ENCODE results near the gene HIGD1C. TPM values are rescaled to one million over a fixed set of nuclear protein-coding genes. Genes with fewer than 3 reads are reported as not detected.
"Not testable (repeated sequence)": the region's sequence is repeated elsewhere in the genome, so short reads cannot be mapped to it uniquely, and the experiment has no call there.

HIGD1C gene
- total and polyA plus RNA-seq, 2 donors: not detected

- no peak for DNase-seq (ENCODE audit: low read depth in 6 of 9, low spot score in 9 of 9)
- Histone ChIP-seq H3K27ac (ENCODE audit: low read depth in 1 of 2, low read length in 1 of 2) (peak overlapping the region; percentile 52 to 61), H3K4me1 (ENCODE audit: control insufficient read depth in 2 of 2, insufficient read depth in 2 of 2, low read length in 2 of 2) (peaks cover 24 to 51% of the 10 kb centered on the region in 2 donors), H3K36me3 (ENCODE audit: control insufficient read depth in 2 of 2, insufficient read depth in 2 of 2, low read length in 1 of 2) (peaks cover 5 to 8% of the 10 kb centered on the region in 2 donors), H3K9me3 (ENCODE audit: control insufficient read depth in 2 of 2, insufficient read depth in 1 of 2, low read length in 1 of 2) (no peaks in the 10 kb centered on the region), H3K27me3 (ENCODE audit: control insufficient read depth in 2 of 2, insufficient read depth in 1 of 2, low read length in 1 of 2) (no peaks in the 10 kb centered on the region), H3K4me3 (ENCODE audit: low read length in 2 of 2) (peak overlapping the region; percentile 42 to 55)
- WGBS: 57% methylated on average over 3 of the region's 3 CpGs
Observed at GRCh38 chr12:50928392-50928791, 24.0 kb upstream of the HIGD1C start.

- H3K27ac ChIP-seq (ENCODE audit: low read depth in 1 of 2, low read length in 1 of 2): no peak overlapping the region
- H3K9me3 ChIP-seq (ENCODE audit: control insufficient read depth in 2 of 2, insufficient read depth in 1 of 2, low read length in 1 of 2): no peaks in the 10 kb centered on the region
- DNase-seq (ENCODE audit: low read depth in 6 of 9, low spot score in 9 of 9): no peak
- peaks cover 8 to 9% of the 10 kb centered on the region in 2 donors for H3K36me3 ChIP-seq (ENCODE audit: control insufficient read depth in 2 of 2, insufficient read depth in 2 of 2, low read length in 1 of 2)
- no peak overlapping the region for H3K4me3 ChIP-seq (ENCODE audit: low read length in 2 of 2)
- peaks cover 17 to 37% of the 10 kb centered on the region in 2 donors for H3K4me1 ChIP-seq (ENCODE audit: control insufficient read depth in 2 of 2, insufficient read depth in 2 of 2, low read length in 2 of 2)
- no peaks in the 10 kb centered on the region for H3K27me3 ChIP-seq (ENCODE audit: control insufficient read depth in 2 of 2, insufficient read depth in 1 of 2, low read length in 1 of 2)
- WGBS: 97% methylated on average over 3 of the region's 3 CpGs
Observed at GRCh38 chr12:50929831-50930230, 22.5 kb upstream of the HIGD1C start.

- not testable (repeated sequence) for H3K4me3 ChIP-seq (ENCODE audit: low read length in 2 of 2); DNase-seq (ENCODE audit: low read depth in 6 of 9, low spot score in 9 of 9); H3K27me3 ChIP-seq (ENCODE audit: control insufficient read depth in 2 of 2, insufficient read depth in 1 of 2, low read length in 1 of 2); H3K27ac ChIP-seq (ENCODE audit: low read depth in 1 of 2, low read length in 1 of 2); H3K36me3 ChIP-seq (ENCODE audit: control insufficient read depth in 2 of 2, insufficient read depth in 2 of 2, low read length in 1 of 2); H3K9me3 ChIP-seq (ENCODE audit: control insufficient read depth in 2 of 2, insufficient read depth in 1 of 2, low read length in 1 of 2)
- peaks cover 17 to 31% of the 10 kb centered on the region in 2 donors for H3K4me1 ChIP-seq (ENCODE audit: control insufficient read depth in 2 of 2, insufficient read depth in 2 of 2, low read length in 2 of 2)
- 96% methylated on average over 12 of the region's 12 CpGs for WGBS
Observed at GRCh38 chr12:50930477-50930876, 21.9 kb upstream of the HIGD1C start.

- no peaks in the 10 kb centered on the region for H3K27me3 ChIP-seq (ENCODE audit: control insufficient read depth in 2 of 2, insufficient read depth in 1 of 2, low read length in 1 of 2)
- no peak for DNase-seq (ENCODE audit: low read depth in 6 of 9, low spot score in 9 of 9)
- no peak overlapping the region for H3K4me3 ChIP-seq (ENCODE audit: low read length in 2 of 2)
- H3K4me1 ChIP-seq (ENCODE audit: control insufficient read depth in 2 of 2, insufficient read depth in 2 of 2, low read length in 2 of 2): peaks cover 14 to 21% of the 10 kb centered on the region in 2 donors
- 97% methylated on average over 2 of the region's 2 CpGs for WGBS
- H3K27ac ChIP-seq (ENCODE audit: low read depth in 1 of 2, low read length in 1 of 2): no peak overlapping the region
- H3K36me3 ChIP-seq (ENCODE audit: control insufficient read depth in 2 of 2, insufficient read depth in 2 of 2, low read length in 1 of 2): peaks cover 8 to 15% of the 10 kb centered on the region in 2 donors
- peaks cover 8 to 10% of the 10 kb centered on the region in 2 donors for H3K9me3 ChIP-seq (ENCODE audit: control insufficient read depth in 2 of 2, insufficient read depth in 1 of 2, low read length in 1 of 2)
Observed at GRCh38 chr12:50932787-50933280, 19.5 kb upstream of the HIGD1C start.

GRCh38 chr12:50933459-50934124, 18.8 kb upstream of the HIGD1C start:
- H3K27me3 ChIP-seq (ENCODE audit: control insufficient read depth in 2 of 2, insufficient read depth in 1 of 2, low read length in 1 of 2): no peaks in the 10 kb centered on the region
- H3K4me1 ChIP-seq (ENCODE audit: control insufficient read depth in 2 of 2, insufficient read depth in 2 of 2, low read length in 2 of 2): peaks cover 6 to 13% of the 10 kb centered on the region in 2 donors
- DNase-seq (ENCODE audit: low read depth in 6 of 9, low spot score in 9 of 9): no peak
- WGBS: 99% methylated on average over 2 of the region's 2 CpGs
- no peak overlapping the region for H3K27ac ChIP-seq (ENCODE audit: low read depth in 1 of 2, low read length in 1 of 2)
- H3K9me3 ChIP-seq (ENCODE audit: control insufficient read depth in 2 of 2, insufficient read depth in 1 of 2, low read length in 1 of 2): peaks cover 13 to 18% of the 10 kb centered on the region in 2 donors
- H3K36me3 ChIP-seq (ENCODE audit: control insufficient read depth in 2 of 2, insufficient read depth in 2 of 2, low read length in 1 of 2): peaks cover 8 to 15% of the 10 kb centered on the region in 2 donors
- H3K4me3 ChIP-seq (ENCODE audit: low read length in 2 of 2): no peak overlapping the region

- no peaks in the 10 kb centered on the region for H3K27me3 ChIP-seq (ENCODE audit: control insufficient read depth in 2 of 2, insufficient read depth in 1 of 2, low read length in 1 of 2)
- H3K36me3 ChIP-seq (ENCODE audit: control insufficient read depth in 2 of 2, insufficient read depth in 2 of 2, low read length in 1 of 2): peaks cover 8 to 15% of the 10 kb centered on the region in 2 donors
- H3K27ac ChIP-seq (ENCODE audit: low read depth in 1 of 2, low read length in 1 of 2): peak overlapping the region in 1 of 2 donors; percentile 46
- 49% methylated on average over 3 of the region's 3 CpGs for WGBS
- no peak overlapping the region for H3K4me3 ChIP-seq (ENCODE audit: low read length in 2 of 2)
- DNase-seq (ENCODE audit: low read depth in 6 of 9, low spot score in 9 of 9): no peak
- H3K9me3 ChIP-seq (ENCODE audit: control insufficient read depth in 2 of 2, insufficient read depth in 1 of 2, low read length in 1 of 2): peaks cover 13 to 18% of the 10 kb centered on the region in 2 donors
- H3K4me1 ChIP-seq (ENCODE audit: control insufficient read depth in 2 of 2, insufficient read depth in 2 of 2, low read length in 2 of 2): peaks cover 2 to 8% of the 10 kb centered on the region in 2 donors
Observed at GRCh38 chr12:50934371-50934851, 17.9 kb upstream of the HIGD1C start.

GRCh38 chr12:50934981-50935807, 17.1 kb upstream of the HIGD1C start:
- H3K4me1 ChIP-seq (ENCODE audit: control insufficient read depth in 2 of 2, insufficient read depth in 2 of 2, low read length in 2 of 2): peaks cover 2 to 8% of the 10 kb centered on the region in 2 donors

GRCh38 chr12:50936821-50937530, 15.4 kb upstream of the HIGD1C start:
- peaks cover 13 to 18% of the 10 kb centered on the region in 2 donors for H3K9me3 ChIP-seq (ENCODE audit: control insufficient read depth in 2 of 2, insufficient read depth in 1 of 2, low read length in 1 of 2)
- whole genome bisulfite sequencing: 94% methylated on average over 9 of the region's 9 CpGs
- no peaks in the 10 kb centered on the region for H3K27me3 ChIP-seq (ENCODE audit: control insufficient read depth in 2 of 2, insufficient read depth in 1 of 2, low read length in 1 of 2)
- no peak overlapping the region for H3K4me3 ChIP-seq (ENCODE audit: low read length in 2 of 2)
- peaks cover 0 to 8% of the 10 kb centered on the region in 2 donors for H3K4me1 ChIP-seq (ENCODE audit: control insufficient read depth in 2 of 2, insufficient read depth in 2 of 2, low read length in 2 of 2)
- H3K36me3 ChIP-seq (ENCODE audit: control insufficient read depth in 2 of 2, insufficient read depth in 2 of 2, low read length in 1 of 2): peaks cover 1 to 12% of the 10 kb centered on the region in 2 donors
- DNase-seq (ENCODE audit: low read depth in 6 of 9, low spot score in 9 of 9): no peak
- H3K27ac ChIP-seq (ENCODE audit: low read depth in 1 of 2, low read length in 1 of 2): no peak overlapping the region

More at GRCh38 chr12:50934981-50935807, 17.1 kb upstream of the HIGD1C start:
- WGBS: 84% methylated on average over 6 of the region's 6 CpGs
- no peaks in the 10 kb centered on the region for H3K27me3 ChIP-seq (ENCODE audit: control insufficient read depth in 2 of 2, insufficient read depth in 1 of 2, low read length in 1 of 2)
- no peak overlapping the region for H3K27ac ChIP-seq (ENCODE audit: low read depth in 1 of 2, low read length in 1 of 2)
- peaks cover 13 to 18% of the 10 kb centered on the region in 2 donors for H3K9me3 ChIP-seq (ENCODE audit: control insufficient read depth in 2 of 2, insufficient read depth in 1 of 2, low read length in 1 of 2)
- H3K36me3 ChIP-seq (ENCODE audit: control insufficient read depth in 2 of 2, insufficient read depth in 2 of 2, low read length in 1 of 2): peaks cover 8 to 12% of the 10 kb centered on the region in 2 donors
- no peak for DNase-seq (ENCODE audit: low read depth in 6 of 9, low spot score in 9 of 9)
- H3K4me3 ChIP-seq (ENCODE audit: low read length in 2 of 2): no peak overlapping the region
